Measurements from ENCODE around the gene SMIM24. TPM values are rescaled to one million over a fixed set of nuclear protein-coding genes. Genes with fewer than 3 reads are reported as not detected.
"Not testable (repeated sequence)": the region's sequence is repeated elsewhere in the genome, so short reads cannot be mapped to it uniquely, and the experiment has no call there.

Gene SMIM24
- total and polyA plus RNA-seq, 2 experiments from 2014 or later, result 5.0 to 21.5 TPM

- Histone ChIP-seq H3F3A (replicated peaks; ENCODE audit: low read depth) (no peaks in the 10 kb centered on the region), H3K9me2 (ENCODE audit: insufficient read depth) (no peaks in the 10 kb centered on the region), H2AFZ (no peak overlapping the region), H3K36me3 (ENCODE audit: insufficient read depth) (no peaks in the 10 kb centered on the region), H4K20me1 (replicated peaks; ENCODE audit: insufficient read depth) (no peaks in the 10 kb centered on the region), H3K4me3 (no peak overlapping the region), H3K27me3 (ENCODE audit: insufficient read depth) (no peaks in the 10 kb centered on the region), H3K79me2 (replicated peaks; ENCODE audit: insufficient read depth) (no peaks in the 10 kb centered on the region), H3K4me2 (no peak overlapping the region), H3K27ac (ENCODE audit: low read depth) (no peak overlapping the region), H3K4me1 (ENCODE audit: insufficient read depth) (no peaks in the 10 kb centered on the region; the same call in 1 of the 2 replicates)
- TF ChIP-seq NANOG (IDR thresholded peaks at IDR 0.05; ENCODE audit: borderline replicate concordance) (no peak), EZH2phosphoT487 (IDR thresholded peaks at IDR 0.05; ENCODE audit: unreplicated experiment) (no peak), JUNB (IDR thresholded peaks at IDR 0.05; ENCODE audit: unreplicated experiment) (no peak), STAT1 (IDR thresholded peaks at IDR 0.05; ENCODE audit: unreplicated experiment) (no peak), ZNF114 (CRISPR knock-in tag; IDR thresholded peaks at IDR 0.05) (no peak), ZNF462 (CRISPR knock-in tag; IDR thresholded peaks at IDR 0.05) (no peak), ETS1 (IDR thresholded peaks at IDR 0.05) (no peak), POLR2AphosphoS5 (IDR thresholded peaks at IDR 0.05; ENCODE audit: low read depth) (no peak), ZNF331 (CRISPR knock-in tag; IDR thresholded peaks at IDR 0.05; ENCODE audit: low read depth) (no peak), EZH2 (IDR thresholded peaks at IDR 0.05; ENCODE audit: low read depth, unreplicated experiment) (no peak)
- H3K36me3 Mint-ChIP-seq (ENCODE audit: low read depth), result no peaks in the 10 kb centered on the region; the same call in 2 of the 3 replicates
- DNase-seq (ENCODE audit: low spot score) (no peak), ATAC-seq (no peak)
- no peak overlapping the region for H3K4me3 Mint-ChIP-seq
- no peak overlapping the region for H3K27ac Mint-ChIP-seq
- peaks cover 4% of the 10 kb centered on the region; the same call in 1 of the 3 replicates for H3K9me3 Mint-ChIP-seq
- peaks cover 2% of the 10 kb centered on the region; the same call in 2 of the 3 replicates for H3K4me1 Mint-ChIP-seq
- H3K27me3 Mint-ChIP-seq (ENCODE audit: insufficient read depth, low read depth, poor library complexity), result peaks cover 32% of the 10 kb centered on the region
These were observed 48.4 kb downstream of the SMIM24 start for GRCh38 chr19:3431760-3432397.

- peaks cover 26% of the 10 kb centered on the region for H3K27me3 Mint-ChIP-seq (ENCODE audit: insufficient read depth, low read depth, poor library complexity)
- H3K4me1 ChIP-seq (ENCODE audit: insufficient read depth); H2AFZ ChIP-seq; H3K27me3 ChIP-seq (ENCODE audit: insufficient read depth); H3K4me3 Mint-ChIP-seq; H3K9me2 ChIP-seq (ENCODE audit: insufficient read depth); H3K27ac ChIP-seq (ENCODE audit: low read depth); H3K4me3 ChIP-seq; H3K4me2 ChIP-seq; H3K4me1 Mint-ChIP-seq; H3K9me3 Mint-ChIP-seq; H3K27ac Mint-ChIP-seq; H4K20me1 ChIP-seq (replicated peaks; ENCODE audit: insufficient read depth); H3K36me3 Mint-ChIP-seq (ENCODE audit: low read depth); H3K79me2 ChIP-seq (replicated peaks; ENCODE audit: insufficient read depth); DNase-seq (ENCODE audit: low spot score); H3K36me3 ChIP-seq (ENCODE audit: insufficient read depth); H3F3A ChIP-seq (replicated peaks; ENCODE audit: low read depth); ATAC-seq: not testable (repeated sequence)
These were observed 50.0 kb downstream of the SMIM24 start for GRCh38 chr19:3430366-3430680.

Measured in GM23338 (cell line).